NCI-H1694 (cell line): Measurements from ENCODE around the gene RNLS.

ENCODE experiments used
- DNase-seq: peaks from one replicate; lab custom pipeline; 2025; lab: John Stamatoyannopoulos, UW

RNLS gene

DNA sequence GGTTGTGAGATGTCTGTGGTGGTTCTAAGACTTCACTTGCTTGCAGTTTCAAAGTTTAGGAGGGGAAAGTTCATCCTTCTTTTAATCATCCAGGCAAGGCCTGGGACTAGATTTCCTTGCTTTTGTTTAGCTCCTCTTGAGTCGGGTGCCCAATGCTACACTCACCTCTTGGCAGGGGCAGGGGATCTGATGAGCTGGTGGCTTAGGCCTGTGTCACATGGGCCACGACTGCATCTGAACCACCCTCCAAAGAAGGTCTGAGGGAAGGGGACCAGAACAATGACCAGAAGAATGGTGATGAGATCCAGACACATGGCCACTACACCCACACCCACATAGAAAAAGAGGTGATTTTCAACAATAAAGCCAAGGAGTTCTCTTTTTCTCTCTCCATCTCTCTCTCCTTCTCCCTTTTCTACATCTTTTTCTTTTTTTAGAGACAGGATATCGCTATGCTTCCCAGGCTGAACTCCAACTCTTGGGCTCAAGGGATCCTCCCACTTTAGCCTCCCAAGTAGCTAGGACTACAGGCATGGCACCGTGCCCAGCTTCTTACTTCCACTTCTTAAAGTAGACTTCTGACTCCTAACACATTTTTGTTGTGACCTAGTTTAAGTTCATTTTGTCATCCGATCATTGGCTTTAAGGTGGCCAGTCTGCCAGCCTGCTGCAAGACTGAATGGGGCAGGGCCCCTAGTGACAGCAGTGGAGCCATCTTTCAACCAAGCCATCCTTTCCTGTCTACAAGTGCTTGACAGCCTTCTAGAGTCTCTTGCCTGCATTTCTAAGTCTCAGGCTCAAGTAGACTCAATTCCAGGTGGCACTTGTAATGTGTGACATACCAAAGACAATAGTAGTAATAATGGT lies 350.9 kb downstream of the RNLS start:
- DNase-seq: no peak

DNA sequence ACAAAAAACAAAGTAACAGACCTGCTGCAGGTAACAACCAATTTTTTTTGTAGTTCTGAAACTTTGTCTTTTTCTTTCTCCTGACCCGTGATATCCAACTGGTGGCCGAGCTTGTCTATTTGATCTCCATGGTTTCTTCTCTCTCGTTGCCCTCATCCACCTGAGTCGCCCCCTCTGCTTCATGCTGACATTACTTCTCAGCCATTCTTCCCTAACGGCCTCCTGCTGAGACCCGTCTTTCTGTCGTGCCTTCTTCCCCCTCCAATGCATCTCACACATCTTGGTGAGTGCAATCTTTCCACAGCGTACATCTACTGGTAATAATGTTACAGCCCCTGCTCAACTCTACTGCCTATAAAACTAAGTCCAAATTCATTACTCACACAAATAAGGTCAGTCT lies 352.9 kb downstream of the RNLS start:
- no peak for DNase-seq

DNA sequence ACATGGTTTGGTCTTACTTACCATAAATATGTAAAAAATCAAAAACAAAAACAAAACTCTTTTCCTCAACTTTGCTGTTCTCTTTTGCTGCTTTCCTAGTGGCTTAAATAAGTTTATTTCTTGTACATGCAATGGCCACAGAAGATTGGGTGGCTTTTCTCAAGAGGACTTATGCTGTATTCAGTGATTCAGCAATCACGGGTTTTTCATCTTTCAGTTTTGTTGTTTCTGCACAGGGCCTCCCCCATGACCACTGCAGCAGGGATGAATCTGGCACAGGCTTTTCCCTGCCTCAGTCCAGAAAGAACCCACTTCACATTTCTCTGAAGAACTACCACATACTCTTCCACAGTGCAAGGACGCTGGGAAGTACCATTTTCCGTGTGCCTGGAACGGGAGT lies 355.0 kb downstream of the RNLS start:
- no peak for DNase-seq

DNA sequence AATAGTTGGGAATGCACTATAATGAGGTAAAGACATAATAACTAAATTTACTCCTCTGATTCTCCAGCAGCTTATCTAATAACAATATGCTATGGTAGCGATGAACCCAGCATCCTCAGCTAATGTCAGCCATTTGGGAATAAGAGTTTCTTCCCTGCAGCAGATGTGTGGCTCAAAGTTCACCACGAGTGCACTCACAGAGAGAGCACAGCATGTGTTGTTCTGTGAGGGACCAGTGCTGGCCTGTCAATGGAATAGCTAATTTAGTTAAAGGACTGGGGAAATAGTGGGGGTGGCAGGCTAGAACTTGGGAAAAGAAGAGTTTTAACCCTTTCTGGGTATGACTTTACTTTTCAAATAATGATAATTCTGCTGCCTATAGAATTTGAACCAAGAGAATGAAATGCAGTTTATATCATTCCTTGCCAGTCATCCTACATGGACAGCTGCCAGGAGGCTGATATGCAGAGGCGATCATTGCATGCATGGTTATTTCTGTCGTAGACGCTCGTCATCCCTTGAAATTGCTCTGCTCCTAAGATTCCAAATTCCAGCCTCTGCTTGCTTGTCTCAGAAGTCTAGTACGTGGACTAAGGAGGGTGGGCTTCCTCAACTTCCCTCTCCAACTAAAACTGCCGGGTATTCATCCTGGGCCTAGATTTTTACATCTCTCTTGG lies 355.6 kb downstream of the RNLS start:
- peak; percentile 18 for DNase-seq

DNA sequence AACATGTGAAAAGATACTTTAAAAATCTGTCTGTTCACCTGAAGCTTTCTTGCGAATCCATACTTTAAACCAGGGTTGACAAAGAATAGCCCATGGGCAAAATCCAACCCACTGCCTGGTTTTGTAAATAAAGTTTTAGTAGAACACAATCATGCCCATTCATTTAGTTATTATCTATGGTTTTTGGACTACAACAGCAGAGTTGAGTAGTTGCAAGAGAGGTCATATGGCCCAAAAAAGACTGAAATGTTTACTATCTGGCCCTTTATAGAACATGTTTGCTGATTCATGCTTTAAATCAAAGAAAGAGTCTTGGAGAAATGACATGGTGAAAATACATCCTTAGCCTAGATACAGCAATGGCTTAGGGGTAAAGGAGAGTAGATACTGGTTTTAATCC lies 356.2 kb downstream of the RNLS start:
- DNase-seq: no peak

DNA sequence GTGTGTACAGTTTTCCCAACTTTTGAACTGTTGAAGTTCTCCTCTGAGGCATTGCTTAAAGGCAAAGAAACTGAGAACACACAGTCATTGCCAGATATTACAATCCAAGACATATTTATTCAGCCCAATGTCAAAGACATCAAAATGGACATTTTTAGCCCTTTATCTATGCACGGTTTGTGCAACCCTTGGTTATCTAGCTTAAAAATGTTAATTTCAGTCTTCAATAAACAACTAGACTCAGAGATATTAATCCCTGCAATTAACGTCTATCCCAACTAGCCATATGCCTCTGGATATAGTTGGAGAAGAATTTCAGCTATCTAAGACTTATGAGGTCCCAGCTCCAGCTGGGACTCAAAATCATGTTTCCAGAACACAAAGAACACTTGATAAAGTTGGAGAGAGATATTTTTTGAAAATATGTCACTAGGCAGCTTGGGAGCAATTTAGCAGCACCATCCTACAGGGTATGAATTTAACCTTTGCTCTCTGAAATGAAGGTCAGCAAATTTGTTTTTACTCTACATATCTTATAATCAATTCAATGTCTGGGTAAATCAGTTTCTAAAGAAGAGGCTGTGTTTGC lies 357.0 kb downstream of the RNLS start:
- DNase-seq: no peak
